SK-N-SH treated with all-trans-retinoic acid at 6 μM for 48 hours (cell line): ENCODE measurements around the gene CEP290.

Experiments
- ATAC-seq: fragments of 200-7000 bp; cut with Tn5 transposase; 3 replicates; pipeline ENCODE4 v1.9.1; 2020; ENCODE audit warnings: mild to moderate bottlenecking, moderate library complexity
- CREB5 ChIP-seq: fragments of 250-450 bp; sonication (Bioruptor Pico); IDR thresholded peaks from 2 replicates; pipeline ENCODE4 v1.5.1; 2020; ENCODE audit warnings: low read depth, mild to moderate bottlenecking, moderate library complexity
- CSRNP3 ChIP-seq: fragments of 250-450 bp; sonication (Bioruptor Pico); IDR thresholded peaks from 2 replicates; pipeline ENCODE4 v1.5.1; 2021; ENCODE audit warnings: mild to moderate bottlenecking, moderate library complexity
- GLIS3 ChIP-seq: fragments of 250-450 bp; sonication (Bioruptor Pico); IDR thresholded peaks from 2 replicates; pipeline ENCODE4 v1.5.0; 2020; ENCODE audit warnings: mild to moderate bottlenecking, moderate library complexity
- ISL1 ChIP-seq: fragments of 250-450 bp; sonication (Bioruptor Pico); IDR thresholded peaks from 2 replicates; pipeline ENCODE4 v2.1.2; 2022; ENCODE audit warnings: mild to moderate bottlenecking, moderate library complexity
- OSR1 ChIP-seq: fragments of 250-450 bp; sonication (Bioruptor Pico); IDR thresholded peaks from 2 replicates; pipeline ENCODE4 v1.8.0; 2022; ENCODE audit warnings: moderate library complexity, mild to moderate bottlenecking, inconsistent platforms
- TOX ChIP-seq: fragments of 250-450 bp; sonication (Bioruptor Pico); IDR thresholded peaks from 2 replicates; pipeline ENCODE4 v1.8.0; 2021; ENCODE audit warnings: mild to moderate bottlenecking, moderate library complexity, borderline replicate concordance

The CEP290 gene

GRCh38 chr12:88001327-88001726 is 140.6 kb downstream of the CEP290 start:
- TF ChIP-seq ISL1 (CRISPR knock-in tag) (no peak), CREB5 (CRISPR knock-in tag) (no peak), OSR1 (no peak), TOX (CRISPR knock-in tag) (no peak), CSRNP3 (CRISPR knock-in tag) (no peak), GLIS3 (CRISPR knock-in tag) (no peak)
- ATAC-seq, result no peak
